ENCODE data around the gene LRP5.
A peak's percentile ranks its signal among the peaks of the same experiment; 100 is the strongest.

LRP5 gene

GRCh38 chr11:68436162-68436888 lies 123.9 kb downstream of the LRP5 start:
- Histone ChIP-seq H3K27me3 (replicated peaks; ENCODE audit: control insufficient read depth, insufficient read depth, low read length) (no peaks in the 10 kb centered on the region), H3K4me1 (ENCODE audit: control insufficient read depth, insufficient read depth, low read length) (peaks cover 35% of the 10 kb centered on the region), H3K9me3 (ENCODE audit: control insufficient read depth, low read length) (no peaks in the 10 kb centered on the region), H3K36me3 (ENCODE audit: control insufficient read depth, insufficient read depth, low read length, severe bottlenecking) (peaks cover 21% of the 10 kb centered on the region), H3K9ac (ENCODE audit: low read length) (peak overlapping the region; percentile 74), H3K4me3 (ENCODE audit: low read length) (no peak overlapping the region)
- DNase-seq (ENCODE audit: low read depth) = no peak

- peak overlapping the region; percentile 74 for H3K9ac ChIP-seq (ENCODE audit: low read length)
- H3K36me3 ChIP-seq (ENCODE audit: control insufficient read depth, insufficient read depth, low read length, severe bottlenecking) = peaks cover 13% of the 10 kb centered on the region
- H3K4me3 ChIP-seq (ENCODE audit: low read length) = no peak overlapping the region
- H3K4me1 ChIP-seq (ENCODE audit: control insufficient read depth, insufficient read depth, low read length) = peaks cover 45% of the 10 kb centered on the region
- DNase-seq (ENCODE audit: low read depth) = peak; percentile 65
- H3K9me3 ChIP-seq (ENCODE audit: control insufficient read depth, low read length) = no peaks in the 10 kb centered on the region
- H3K27me3 ChIP-seq (replicated peaks; ENCODE audit: control insufficient read depth, insufficient read depth, low read length) = no peaks in the 10 kb centered on the region
Measured at GRCh38 chr11:68436985-68437926, 124.9 kb downstream of the LRP5 start.

GRCh38 chr11:68437927-68438657 lies 125.7 kb downstream of the LRP5 start:
- Histone ChIP-seq H3K27me3 (replicated peaks; ENCODE audit: control insufficient read depth, insufficient read depth, low read length) (no peaks in the 10 kb centered on the region), H3K4me1 (ENCODE audit: control insufficient read depth, insufficient read depth, low read length) (peaks cover 50% of the 10 kb centered on the region), H3K9me3 (ENCODE audit: control insufficient read depth, low read length) (no peaks in the 10 kb centered on the region), H3K9ac (ENCODE audit: low read length) (peak overlapping the region; percentile 74), H3K36me3 (ENCODE audit: control insufficient read depth, insufficient read depth, low read length, severe bottlenecking) (peaks cover 14% of the 10 kb centered on the region), H3K4me3 (ENCODE audit: low read length) (no peak overlapping the region)
- DNase-seq (ENCODE audit: low read depth) = no peak

- DNase-seq (ENCODE audit: low read depth) = no peak
- H3K27me3 ChIP-seq (replicated peaks; ENCODE audit: control insufficient read depth, insufficient read depth, low read length) = no peaks in the 10 kb centered on the region
Measured at GRCh38 chr11:68438658-68439259, 126.4 kb downstream of the LRP5 start.

GRCh38 chr11:68439355-68440065 lies 127.1 kb downstream of the LRP5 start:
- H3K27me3 ChIP-seq (replicated peaks; ENCODE audit: control insufficient read depth, insufficient read depth, low read length) = no peaks in the 10 kb centered on the region
- DNase-seq (ENCODE audit: low read depth) = no peak
- no peak overlapping the region for H3K9ac ChIP-seq (ENCODE audit: low read length)
- peaks cover 50% of the 10 kb centered on the region for H3K4me1 ChIP-seq (ENCODE audit: control insufficient read depth, insufficient read depth, low read length)
- H3K4me3 ChIP-seq (ENCODE audit: low read length) = no peak overlapping the region
- H3K9me3 ChIP-seq (ENCODE audit: control insufficient read depth, low read length) = no peaks in the 10 kb centered on the region
- peaks cover 8% of the 10 kb centered on the region for H3K36me3 ChIP-seq (ENCODE audit: control insufficient read depth, insufficient read depth, low read length, severe bottlenecking)

More at GRCh38 chr11:68438658-68439259, 126.4 kb downstream of the LRP5 start:
- Histone ChIP-seq H3K36me3 (ENCODE audit: control insufficient read depth, insufficient read depth, low read length, severe bottlenecking) (peaks cover 12% of the 10 kb centered on the region), H3K4me1 (ENCODE audit: control insufficient read depth, insufficient read depth, low read length) (peaks cover 50% of the 10 kb centered on the region), H3K9ac (ENCODE audit: low read length) (no peak overlapping the region), H3K9me3 (ENCODE audit: control insufficient read depth, low read length) (no peaks in the 10 kb centered on the region), H3K4me3 (ENCODE audit: low read length) (no peak overlapping the region)

GRCh38 chr11:68440224-68440623 lies 127.8 kb downstream of the LRP5 start:
- no peaks in the 10 kb centered on the region for H3K27me3 ChIP-seq (replicated peaks; ENCODE audit: control insufficient read depth, insufficient read depth, low read length)
- DNase-seq (ENCODE audit: low read depth) = no peak
- H3K4me1 ChIP-seq (ENCODE audit: control insufficient read depth, insufficient read depth, low read length) = peaks cover 50% of the 10 kb centered on the region
- no peak overlapping the region for H3K4me3 ChIP-seq (ENCODE audit: low read length)
- H3K9me3 ChIP-seq (ENCODE audit: control insufficient read depth, low read length) = no peaks in the 10 kb centered on the region
- peaks cover 7% of the 10 kb centered on the region for H3K36me3 ChIP-seq (ENCODE audit: control insufficient read depth, insufficient read depth, low read length, severe bottlenecking)
- H3K9ac ChIP-seq (ENCODE audit: low read length) = peak overlapping the region; percentile 15

- Histone ChIP-seq H3K9me3 (ENCODE audit: control insufficient read depth, low read length) (no peaks in the 10 kb centered on the region), H3K4me3 (ENCODE audit: low read length) (no peak overlapping the region), H3K9ac (ENCODE audit: low read length) (peak overlapping the region; percentile 60), H3K27me3 (replicated peaks; ENCODE audit: control insufficient read depth, insufficient read depth, low read length) (no peaks in the 10 kb centered on the region), H3K4me1 (ENCODE audit: control insufficient read depth, insufficient read depth, low read length) (peaks cover 49% of the 10 kb centered on the region), H3K36me3 (ENCODE audit: control insufficient read depth, insufficient read depth, low read length, severe bottlenecking) (peaks cover 4% of the 10 kb centered on the region)
- peak; percentile 78 for DNase-seq (ENCODE audit: low read depth)
Measured at GRCh38 chr11:68441466-68442230, 129.3 kb downstream of the LRP5 start.

- Histone ChIP-seq H3K9me3 (ENCODE audit: control insufficient read depth, low read length) (no peaks in the 10 kb centered on the region), H3K4me1 (ENCODE audit: control insufficient read depth, insufficient read depth, low read length) (peaks cover 41% of the 10 kb centered on the region), H3K27me3 (replicated peaks; ENCODE audit: control insufficient read depth, insufficient read depth, low read length) (no peaks in the 10 kb centered on the region), H3K4me3 (ENCODE audit: low read length) (no peak overlapping the region), H3K36me3 (ENCODE audit: control insufficient read depth, insufficient read depth, low read length, severe bottlenecking) (peaks cover 7% of the 10 kb centered on the region), H3K9ac (ENCODE audit: low read length) (no peak overlapping the region)
- DNase-seq (ENCODE audit: low read depth) = no peak
Measured at GRCh38 chr11:68442433-68442832, 130.0 kb downstream of the LRP5 start.

GRCh38 chr11:68444566-68444965 lies 132.2 kb downstream of the LRP5 start:
- no peak overlapping the region for H3K9ac ChIP-seq (ENCODE audit: low read length)
- peaks cover 26% of the 10 kb centered on the region for H3K4me1 ChIP-seq (ENCODE audit: control insufficient read depth, insufficient read depth, low read length)
- H3K27me3 ChIP-seq (replicated peaks; ENCODE audit: control insufficient read depth, insufficient read depth, low read length) = no peaks in the 10 kb centered on the region
- peaks cover 7% of the 10 kb centered on the region for H3K36me3 ChIP-seq (ENCODE audit: control insufficient read depth, insufficient read depth, low read length, severe bottlenecking)
- no peak overlapping the region for H3K4me3 ChIP-seq (ENCODE audit: low read length)
- no peaks in the 10 kb centered on the region for H3K9me3 ChIP-seq (ENCODE audit: control insufficient read depth, low read length)
- DNase-seq (ENCODE audit: low read depth) = no peak

- no peak for DNase-seq (ENCODE audit: low read depth)
- Histone ChIP-seq H3K4me3 (ENCODE audit: low read length) (no peak overlapping the region), H3K27me3 (replicated peaks; ENCODE audit: control insufficient read depth, insufficient read depth, low read length) (no peaks in the 10 kb centered on the region), H3K9ac (ENCODE audit: low read length) (no peak overlapping the region), H3K36me3 (ENCODE audit: control insufficient read depth, insufficient read depth, low read length, severe bottlenecking) (peaks cover 7% of the 10 kb centered on the region), H3K9me3 (ENCODE audit: control insufficient read depth, low read length) (no peaks in the 10 kb centered on the region), H3K4me1 (ENCODE audit: control insufficient read depth, insufficient read depth, low read length) (peaks cover 20% of the 10 kb centered on the region)
Measured at GRCh38 chr11:68445531-68446035, 133.2 kb downstream of the LRP5 start.

All from adipocyte (in vitro differentiated cells).